Type B pancreatic cell (in vitro differentiated cells): ENCODE data around the gene HRH1. TPM values are rescaled to one million over a fixed set of nuclear protein-coding genes. Genes with fewer than 3 reads are reported as not detected.

Source experiments
- DNase-seq: peaks from one replicate; pipeline ENCODE4 v3.0.0; 2021; ENCODE audit warnings: mixed read lengths; ENCODE audit not compliant: unreplicated experiment; ENCODE audit errors: extremely low spot score
- H3K27ac Mint-ChIP-seq: 2 replicates; pipeline ENCODE4 v1.8.0; 2021; ENCODE audit warnings: mild to moderate bottlenecking, mixed read lengths
- H3K27me3 Mint-ChIP-seq: 2 replicates; pipeline ENCODE4 v1.8.0; 2021; ENCODE audit warnings: mixed read lengths
- H3K36me3 Mint-ChIP-seq: 2 replicates; pipeline ENCODE4 v1.8.0; 2021; ENCODE audit warnings: mixed read lengths
- H3K4me1 Mint-ChIP-seq: one replicate; pipeline ENCODE4 v1.8.0; 2021; ENCODE audit warnings: mixed read lengths; ENCODE audit not compliant: unreplicated experiment
- H3K4me3 Mint-ChIP-seq: 2 replicates; pipeline ENCODE4 v1.8.0; 2021; ENCODE audit warnings: mild to moderate bottlenecking, mixed read lengths
- H3K9me3 Mint-ChIP-seq: 2 replicates; pipeline ENCODE4 v1.8.0; 2021; ENCODE audit warnings: mixed read lengths
- total RNA-seq: library from RNA; stranded (reverse); gene quantifications from 2 replicates; pipeline ENCODE4 v1.2.1, GENCODE V29; 2021; ENCODE audit warnings: low replicate concordance
- TF ChIP-seq, protein P1 (sequence below): fragments of 200-600 bp; sonication (generic); conservative IDR thresholded peaks from 2 replicates; pipeline ENCODE4 v1.5.0; 2021; ENCODE audit warnings: antibody characterized with exemption, mild to moderate bottlenecking

The HRH1 gene
- total RNA-seq, 1 donor from 2014 or later = 4.7 TPM

DNA sequence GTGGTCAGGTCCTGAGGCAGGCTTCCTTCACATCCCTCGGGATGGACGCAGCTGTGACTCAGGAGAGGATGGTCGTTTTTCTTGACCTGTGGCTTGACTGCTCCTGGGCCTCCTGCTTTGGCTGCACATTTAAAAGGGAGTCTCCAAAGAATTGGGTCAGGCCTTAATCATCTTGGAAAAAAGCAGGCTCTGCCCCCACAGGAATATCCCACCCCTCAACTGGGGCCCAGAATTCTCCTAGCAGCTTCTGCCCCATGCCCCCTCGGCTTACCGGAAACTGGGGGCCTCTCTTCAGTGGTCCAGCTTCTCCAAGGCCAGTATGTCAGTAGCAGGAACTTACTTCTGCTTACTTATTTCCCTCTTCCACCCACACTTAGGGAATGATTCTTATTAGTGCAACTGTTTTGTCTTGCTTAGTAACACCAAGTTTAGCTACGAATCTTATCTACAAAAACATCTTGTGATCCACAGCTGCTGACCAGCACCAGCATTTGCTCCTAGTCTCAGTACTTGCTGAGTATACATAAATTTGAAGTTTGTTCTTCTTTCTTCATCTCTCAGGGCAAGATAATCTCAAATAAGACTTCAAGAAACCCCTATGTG, 153.6 kb downstream of the HRH1 start:
- Mint-ChIP-seq H3K27me3 (no peaks in the 10 kb centered on the region), H3K4me3 (no peak overlapping the region), H3K27ac (no peak overlapping the region), H3K4me1 (no peaks in the 10 kb centered on the region), H3K36me3 (peaks cover 36% of the 10 kb centered on the region), H3K9me3 (no peaks in the 10 kb centered on the region)
- DNase-seq = no peak
- TF ChIP-seq, protein P1, sequence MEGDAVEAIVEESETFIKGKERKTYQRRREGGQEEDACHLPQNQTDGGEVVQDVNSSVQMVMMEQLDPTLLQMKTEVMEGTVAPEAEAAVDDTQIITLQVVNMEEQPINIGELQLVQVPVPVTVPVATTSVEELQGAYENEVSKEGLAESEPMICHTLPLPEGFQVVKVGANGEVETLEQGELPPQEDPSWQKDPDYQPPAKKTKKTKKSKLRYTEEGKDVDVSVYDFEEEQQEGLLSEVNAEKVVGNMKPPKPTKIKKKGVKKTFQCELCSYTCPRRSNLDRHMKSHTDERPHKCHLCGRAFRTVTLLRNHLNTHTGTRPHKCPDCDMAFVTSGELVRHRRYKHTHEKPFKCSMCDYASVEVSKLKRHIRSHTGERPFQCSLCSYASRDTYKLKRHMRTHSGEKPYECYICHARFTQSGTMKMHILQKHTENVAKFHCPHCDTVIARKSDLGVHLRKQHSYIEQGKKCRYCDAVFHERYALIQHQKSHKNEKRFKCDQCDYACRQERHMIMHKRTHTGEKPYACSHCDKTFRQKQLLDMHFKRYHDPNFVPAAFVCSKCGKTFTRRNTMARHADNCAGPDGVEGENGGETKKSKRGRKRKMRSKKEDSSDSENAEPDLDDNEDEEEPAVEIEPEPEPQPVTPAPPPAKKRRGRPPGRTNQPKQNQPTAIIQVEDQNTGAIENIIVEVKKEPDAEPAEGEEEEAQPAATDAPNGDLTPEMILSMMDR = no peak

DNA sequence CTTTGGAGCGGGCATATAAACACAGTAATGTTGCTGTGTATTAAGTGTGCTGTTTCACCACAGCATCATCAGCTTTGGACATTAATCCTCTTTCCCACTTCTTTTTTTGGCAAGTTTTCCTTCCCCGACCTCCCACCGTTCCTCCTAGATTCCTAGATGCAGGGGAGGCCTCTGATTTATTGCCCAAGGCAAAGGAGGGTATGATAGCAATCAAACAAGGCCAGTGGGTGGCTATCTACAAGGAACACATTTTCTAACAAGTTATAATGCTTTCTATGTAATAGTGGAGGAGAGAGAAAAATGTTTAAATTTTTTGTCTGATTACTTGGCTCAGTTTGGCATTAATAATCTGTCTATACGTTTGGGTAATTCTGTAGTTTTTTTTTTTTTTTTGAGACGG, 156.0 kb downstream of the HRH1 start:
- H3K4me3 Mint-ChIP-seq = no peak overlapping the region

DNA sequence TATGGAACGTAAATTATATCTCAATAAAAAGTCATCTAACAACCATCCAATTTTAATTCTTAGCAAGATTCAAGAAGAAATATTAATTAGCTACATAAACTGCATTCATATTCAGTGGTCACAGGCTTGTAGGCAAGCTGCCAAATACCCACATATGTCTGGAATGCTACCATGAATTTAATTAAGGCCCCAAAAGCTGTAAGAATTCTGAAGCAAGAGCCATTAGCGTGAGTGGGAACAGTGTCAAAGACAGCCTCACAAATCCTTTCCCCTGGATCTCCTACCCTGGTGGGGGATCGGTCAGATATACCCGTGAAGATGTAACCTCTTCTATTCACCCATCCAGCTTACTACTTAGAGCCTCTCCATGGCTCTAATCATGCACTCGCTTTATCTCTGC, 157.9 kb downstream of the HRH1 start:
- Mint-ChIP-seq H3K27me3 (no peaks in the 10 kb centered on the region), H3K27ac (no peak overlapping the region), H3K4me1 (no peaks in the 10 kb centered on the region), H3K4me3 (no peak overlapping the region), H3K9me3 (no peaks in the 10 kb centered on the region), H3K36me3 (peaks cover 44% of the 10 kb centered on the region)
- TF ChIP-seq, protein P1 = no peak
- DNase-seq = no peak

More for the DNA sequence above, 156.0 kb downstream of the HRH1 start:
- no peak for DNase-seq
- Mint-ChIP-seq H3K36me3 (peaks cover 37% of the 10 kb centered on the region), H3K4me1 (no peaks in the 10 kb centered on the region), H3K9me3 (no peaks in the 10 kb centered on the region), H3K27me3 (no peaks in the 10 kb centered on the region), H3K27ac (no peak overlapping the region)
- TF ChIP-seq, protein P1 = no peak

Other genes with a start within 250 kb of the HRH1 start
- gene SLC6A1, start 161.7 kb upstream of the HRH1 start, total RNA-seq = 0.43 and 6.3 TPM in 2 replicates
- gene ATG7, start 117.9 kb downstream of the HRH1 start, total RNA-seq = 30.9 and 32.4 TPM in 2 replicates